DND-41 (cell line): ENCODE measurements around the gene TRAF2.

Experiments used
- EZH2 ChIP-seq: IDR thresholded peaks from 3 replicates; pipeline ENCODE4 v1.6.1; 2012; ENCODE audit warnings: borderline replicate concordance, low read depth, mild to moderate bottlenecking, moderate library complexity, low read length, inconsistent platforms; ENCODE audit not compliant: severe bottlenecking
- TF ChIP-seq, protein P1 (sequence below): IDR thresholded peaks from 2 replicates; pipeline ENCODE4 v1.5.1; 2012; ENCODE audit warnings: borderline replicate concordance, low read length, moderate library complexity, mild to moderate bottlenecking; ENCODE audit not compliant: poor library complexity, severe bottlenecking; ENCODE audit errors: extremely low read depth

DNA sequence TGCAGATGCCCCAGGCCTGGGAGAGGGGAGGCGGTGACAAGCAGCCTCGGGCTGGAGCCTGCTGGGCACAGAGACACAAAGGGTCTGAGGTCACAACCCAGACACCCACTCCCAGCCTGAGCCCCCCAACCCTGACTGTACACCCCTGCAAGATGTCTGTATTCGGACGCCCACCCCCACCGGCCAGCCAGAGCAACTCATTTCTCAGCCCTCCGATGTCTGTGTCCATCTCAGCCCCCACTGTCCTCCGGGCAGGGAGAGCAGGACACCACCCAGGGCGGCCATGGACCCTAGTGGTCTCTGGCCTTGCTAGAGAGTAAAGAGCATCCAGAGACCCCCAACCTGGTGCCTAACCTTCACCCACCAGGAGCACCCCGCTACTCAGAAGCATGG lies 69.6 kb downstream of the TRAF2 start:
- TF ChIP-seq, protein P1, sequence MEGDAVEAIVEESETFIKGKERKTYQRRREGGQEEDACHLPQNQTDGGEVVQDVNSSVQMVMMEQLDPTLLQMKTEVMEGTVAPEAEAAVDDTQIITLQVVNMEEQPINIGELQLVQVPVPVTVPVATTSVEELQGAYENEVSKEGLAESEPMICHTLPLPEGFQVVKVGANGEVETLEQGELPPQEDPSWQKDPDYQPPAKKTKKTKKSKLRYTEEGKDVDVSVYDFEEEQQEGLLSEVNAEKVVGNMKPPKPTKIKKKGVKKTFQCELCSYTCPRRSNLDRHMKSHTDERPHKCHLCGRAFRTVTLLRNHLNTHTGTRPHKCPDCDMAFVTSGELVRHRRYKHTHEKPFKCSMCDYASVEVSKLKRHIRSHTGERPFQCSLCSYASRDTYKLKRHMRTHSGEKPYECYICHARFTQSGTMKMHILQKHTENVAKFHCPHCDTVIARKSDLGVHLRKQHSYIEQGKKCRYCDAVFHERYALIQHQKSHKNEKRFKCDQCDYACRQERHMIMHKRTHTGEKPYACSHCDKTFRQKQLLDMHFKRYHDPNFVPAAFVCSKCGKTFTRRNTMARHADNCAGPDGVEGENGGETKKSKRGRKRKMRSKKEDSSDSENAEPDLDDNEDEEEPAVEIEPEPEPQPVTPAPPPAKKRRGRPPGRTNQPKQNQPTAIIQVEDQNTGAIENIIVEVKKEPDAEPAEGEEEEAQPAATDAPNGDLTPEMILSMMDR: no peak
- TF ChIP-seq EZH2: no peak
